GM21825 (cell line): ENCODE measurements around the gene ECHS1.
A peak's percentile ranks its signal among the peaks of the same experiment; 100 is the strongest.

ENCODE experiments used
- ATAC-seq: cut with Tn5 transposase; IDR thresholded peaks from one replicate; pipeline ENCODE4 v1.9.1; 2021; ENCODE audit warnings: mild to moderate bottlenecking, moderate library complexity; ENCODE audit not compliant: unreplicated experiment

The ECHS1 gene

DNA sequence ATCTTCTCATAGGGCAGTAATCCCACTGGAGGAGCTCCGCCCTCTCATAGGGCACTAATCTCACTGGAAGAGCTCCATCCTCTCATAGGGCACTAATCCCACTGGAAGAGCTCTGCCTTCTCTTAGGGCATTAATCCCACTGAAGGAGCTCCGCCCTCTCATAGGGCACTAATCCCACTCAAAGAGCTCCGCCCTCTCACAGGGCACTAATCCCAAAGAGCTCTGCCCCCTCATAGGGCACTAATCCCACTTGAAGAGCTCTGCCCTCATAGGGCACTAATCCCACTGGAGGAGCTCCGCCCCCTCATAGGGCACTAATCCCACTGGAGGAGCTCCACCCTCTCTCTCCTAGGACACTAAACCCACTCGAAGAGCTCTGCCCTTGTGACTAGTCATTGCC lies 11.9 kb downstream of the ECHS1 start:
- no peak for ATAC-seq

- no peak for ATAC-seq
Observed at GRCh38 chr10:133359972-133360610, 13.1 kb downstream of the ECHS1 start.

DNA sequence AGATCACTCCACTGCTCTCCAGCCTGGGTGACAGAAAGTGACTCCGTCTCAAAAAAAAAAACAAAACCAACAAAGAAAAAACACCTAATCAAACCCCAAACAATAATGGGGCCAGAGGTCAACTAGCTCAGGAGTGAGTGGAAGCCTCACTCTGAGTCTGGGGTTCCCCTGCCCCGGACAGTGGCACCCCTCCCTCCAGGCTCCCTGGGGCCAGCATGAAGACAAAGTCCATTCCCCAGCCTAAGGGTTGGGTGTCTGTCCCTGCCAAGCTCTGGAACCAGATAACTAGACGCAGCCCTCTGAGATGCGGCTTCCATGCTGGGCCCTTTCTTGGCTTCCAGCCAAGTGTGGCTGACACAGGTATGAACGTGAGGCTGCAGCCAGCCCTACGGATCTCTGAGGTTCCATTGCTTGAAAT lies 13.6 kb downstream of the ECHS1 start:
- no peak for ATAC-seq

- ATAC-seq: no peak
Observed at GRCh38 chr10:133358925-133359310, 14.2 kb downstream of the ECHS1 start.

GRCh38 chr10:133358162-133358924 lies 14.8 kb downstream of the ECHS1 start:
- ATAC-seq: no peak

- peak; percentile 68 for ATAC-seq
Observed at GRCh38 chr10:133357285-133358161, 15.6 kb downstream of the ECHS1 start, which contains the start of gene FUOM. Gene FUOM, minus strand, starts transcription at chr10:133358019. Its CDS starts 12 bp downstream, at chr10:133358007.

DNA sequence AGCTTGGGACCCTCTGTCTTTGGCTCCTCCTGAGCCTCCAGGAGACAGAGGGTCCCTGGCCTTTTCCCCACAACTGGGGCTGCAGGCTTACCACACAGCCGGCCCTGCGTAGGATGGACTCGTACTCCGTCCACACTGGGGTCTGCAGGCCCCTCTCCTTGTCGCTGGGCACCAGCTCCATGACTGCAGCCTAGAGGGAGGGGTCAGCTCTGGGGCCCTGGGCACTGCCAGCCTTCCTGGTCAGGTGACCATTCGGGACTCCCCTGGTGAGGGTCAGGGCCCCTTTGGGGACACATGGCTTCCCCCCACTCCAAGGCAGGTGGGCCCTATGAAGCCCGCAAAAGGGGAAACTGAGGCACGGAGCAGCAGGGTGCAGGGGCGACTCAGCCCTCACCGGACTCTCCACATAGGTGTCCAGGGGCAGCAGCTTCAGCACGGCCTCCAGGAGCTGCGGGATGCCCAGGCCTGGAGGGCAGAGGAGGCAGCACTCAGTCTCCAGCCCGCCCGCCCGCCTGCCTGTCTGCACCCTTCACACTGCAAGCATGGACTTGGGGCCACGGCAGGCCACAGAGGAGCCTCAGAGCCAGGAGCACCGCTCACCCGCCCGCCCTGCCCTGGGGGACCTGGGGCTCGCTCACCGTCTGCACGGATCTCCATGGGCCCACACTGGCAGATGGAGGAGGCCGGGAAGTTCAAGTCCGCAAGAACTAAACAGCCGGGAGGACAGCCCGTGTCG lies 16.4 kb downstream of the ECHS1 start:
- ATAC-seq: no peak

DNA sequence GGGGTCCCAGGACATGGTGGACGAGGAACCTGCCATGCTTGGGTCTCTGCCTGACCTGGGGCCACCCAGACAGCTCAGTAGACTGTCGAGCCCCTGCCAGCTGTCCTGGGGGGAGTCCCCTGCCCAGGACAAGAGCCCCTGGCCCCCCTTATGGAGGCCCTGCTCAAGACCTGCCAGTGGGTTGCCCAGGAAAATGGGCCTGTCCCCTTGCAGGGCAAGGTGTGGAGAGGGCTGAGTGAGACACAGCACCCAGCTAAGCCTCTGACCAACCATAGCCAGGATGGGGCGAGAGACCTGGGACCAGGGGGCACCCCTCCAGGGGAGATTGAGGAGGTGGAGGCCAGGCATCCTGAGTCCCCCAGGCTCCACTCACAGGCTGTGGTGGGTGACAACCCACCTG lies 17.2 kb downstream of the ECHS1 start:
- ATAC-seq: no peak

GRCh38 chr10:133355266-133355665 lies 17.9 kb downstream of the ECHS1 start:
- ATAC-seq: no peak

GRCh38 chr10:133354672-133355240 lies 18.4 kb downstream of the ECHS1 start:
- no peak for ATAC-seq

- no peak for ATAC-seq
Observed at GRCh38 chr10:133353988-133354605, 19.1 kb downstream of the ECHS1 start.

GRCh38 chr10:133353202-133353959 lies 19.8 kb downstream of the ECHS1 start:
- no peak for ATAC-seq

DNA sequence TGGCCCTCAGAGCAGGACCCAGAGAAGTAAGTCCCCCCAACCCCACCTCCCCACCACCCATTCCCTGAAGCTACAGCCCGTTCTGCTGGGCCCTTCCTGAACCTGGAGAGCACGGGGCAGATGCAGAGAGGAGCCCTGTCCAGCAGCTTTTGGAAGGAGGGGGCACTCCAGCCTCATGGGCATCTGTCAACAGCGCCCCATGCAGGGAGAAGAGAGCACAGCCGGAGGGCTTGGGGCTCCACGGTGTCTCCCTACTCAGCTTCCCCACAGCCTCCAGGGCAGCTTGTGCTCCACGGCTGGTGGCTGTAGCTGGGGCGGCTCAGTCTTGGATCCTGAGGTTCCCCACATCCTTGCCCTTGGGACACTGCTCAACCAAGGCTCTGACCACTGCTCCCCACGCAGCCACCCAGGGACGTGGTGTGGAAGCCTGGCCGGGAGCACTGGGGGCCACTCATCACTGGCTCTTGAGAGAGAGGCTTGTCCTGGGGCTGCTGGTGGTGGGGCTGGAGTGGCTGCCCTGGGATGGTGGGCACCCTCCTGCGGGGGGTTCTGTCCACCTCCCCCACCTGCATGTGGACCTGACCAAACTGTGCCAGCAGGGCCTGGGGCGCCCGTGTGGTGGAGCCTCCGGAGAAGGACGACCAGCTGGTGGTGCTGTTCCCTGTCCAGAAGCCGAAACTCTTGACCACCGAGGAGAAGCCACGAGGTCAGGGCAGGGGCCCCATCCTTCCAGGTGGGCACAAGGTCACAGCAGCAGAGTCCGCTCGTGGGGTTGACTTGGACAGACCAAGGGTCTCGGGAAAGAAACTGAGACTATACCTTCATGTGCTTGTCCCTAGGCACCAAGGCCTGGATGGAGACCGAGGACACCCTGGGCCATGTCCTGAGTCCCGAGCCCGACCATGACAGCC lies 21.5 kb downstream of the ECHS1 start:
- ATAC-seq: no peak

- no peak for ATAC-seq
Observed at GRCh38 chr10:133350950-133351329, 22.2 kb downstream of the ECHS1 start.

GRCh38 chr10:133350283-133350949 lies 22.7 kb downstream of the ECHS1 start:
- no peak for ATAC-seq

DNA sequence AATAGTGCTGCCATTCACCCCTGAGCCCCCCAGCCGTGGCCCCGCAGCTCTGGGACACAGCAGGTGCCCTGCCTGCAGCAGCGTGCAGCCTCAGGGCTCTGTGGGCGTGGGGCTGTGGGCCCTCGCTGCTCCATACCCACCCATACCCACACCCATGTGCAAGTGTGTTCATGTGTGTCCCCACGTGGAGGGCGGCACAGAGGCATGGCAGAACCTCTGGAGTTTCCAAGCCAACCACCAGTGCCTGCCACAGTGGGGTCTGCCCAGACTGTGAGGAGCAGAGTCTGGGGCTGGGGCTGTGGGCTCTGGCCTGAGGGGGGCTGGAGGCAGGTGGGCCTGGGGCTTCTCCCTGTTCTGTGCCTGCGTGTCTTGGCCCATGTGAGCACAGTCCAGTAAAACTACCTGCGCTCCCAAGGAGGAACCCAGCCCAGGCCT lies 23.6 kb downstream of the ECHS1 start:
- ATAC-seq: no peak

GRCh38 chr10:133349160-133349568 lies 24.0 kb downstream of the ECHS1 start:
- ATAC-seq: no peak
